GM18861 (cell line): ENCODE results near the gene NHLH2.

Experiments used
- ATAC-seq: cut with Tn5 transposase; IDR thresholded peaks from one replicate; pipeline ENCODE4 v1.9.1; 2021; ENCODE audit not compliant: unreplicated experiment

NHLH2 gene

DNA sequence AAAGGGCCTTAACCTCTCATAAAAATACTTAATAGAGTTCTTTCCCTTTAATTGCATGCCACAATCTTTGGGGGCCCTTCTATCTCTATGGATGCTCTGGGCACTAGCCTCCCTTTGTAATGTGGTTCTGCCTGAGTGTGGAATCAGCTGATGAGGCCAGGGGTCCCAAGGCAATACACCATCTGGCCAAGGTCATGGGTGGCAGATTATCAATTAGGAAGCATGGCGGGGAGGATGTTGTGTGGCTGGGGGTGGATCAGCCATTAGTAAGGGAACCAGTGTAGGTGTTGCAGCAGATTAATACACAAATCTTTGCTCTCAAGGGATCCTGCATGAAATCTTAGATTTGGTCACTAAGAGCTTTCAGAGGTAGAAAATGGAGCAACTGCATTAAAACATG lies 35.3 kb downstream of the NHLH2 start:
- no peak for ATAC-seq

GRCh38 chr1:115802416-115802815 lies 38.5 kb downstream of the NHLH2 start:
- ATAC-seq: no peak

- no peak for ATAC-seq
These were observed 43.4 kb downstream of the NHLH2 start for GRCh38 chr1:115797486-115797885.

DNA sequence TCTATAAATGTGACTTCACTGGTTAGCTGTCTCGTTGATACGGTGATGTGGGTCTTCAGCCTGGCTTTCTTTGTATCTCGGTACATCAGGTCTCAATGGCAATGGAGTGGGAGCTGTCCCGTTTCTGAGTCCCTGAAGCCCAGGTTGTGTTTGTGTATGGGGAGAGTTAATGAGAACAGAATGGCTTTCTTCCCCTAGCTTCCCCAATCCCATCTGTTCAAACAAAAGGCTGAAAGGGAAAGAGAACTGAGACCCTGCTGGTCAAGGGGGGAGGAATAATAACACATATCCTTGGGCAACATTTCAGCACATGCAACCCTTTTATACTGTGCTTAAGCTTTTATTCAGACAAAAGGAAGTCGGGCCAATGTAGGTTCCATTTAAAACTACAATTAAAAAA lies 44.0 kb downstream of the NHLH2 start:
- no peak for ATAC-seq

- ATAC-seq: no peak
These were observed 44.9 kb downstream of the NHLH2 start for GRCh38 chr1:115796036-115796435.

DNA sequence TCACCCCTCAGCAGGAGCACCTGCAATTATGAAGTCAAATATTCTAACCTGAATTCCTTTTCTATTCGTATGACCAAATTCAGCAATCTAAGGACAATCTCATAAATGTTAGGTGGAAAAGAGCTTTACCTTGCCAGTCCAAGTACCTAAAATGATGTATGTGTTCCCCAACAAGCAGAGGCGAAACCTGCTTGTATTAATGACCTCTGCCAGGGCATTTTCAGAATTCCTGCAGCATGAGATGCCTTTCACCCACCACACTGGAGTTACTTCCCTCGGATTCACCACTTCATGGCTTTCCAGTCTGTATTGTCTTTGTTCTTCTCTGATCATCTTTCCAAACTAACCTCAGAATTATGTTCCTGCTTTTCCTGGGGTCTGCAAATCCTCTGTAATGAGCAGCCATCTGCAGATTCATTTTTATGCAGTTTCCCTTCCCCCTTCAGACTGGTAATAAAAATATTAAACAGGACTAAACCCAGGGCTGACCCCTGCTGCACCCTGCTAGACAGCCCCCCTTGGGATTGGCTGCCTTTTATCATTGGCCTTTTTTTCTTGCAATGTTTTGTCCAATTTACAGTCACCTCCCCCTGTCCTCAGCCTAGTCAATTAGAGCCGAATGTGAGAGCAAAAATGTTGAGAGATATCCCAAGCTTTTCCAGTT lies 45.8 kb downstream of the NHLH2 start:
- ATAC-seq: no peak

DNA sequence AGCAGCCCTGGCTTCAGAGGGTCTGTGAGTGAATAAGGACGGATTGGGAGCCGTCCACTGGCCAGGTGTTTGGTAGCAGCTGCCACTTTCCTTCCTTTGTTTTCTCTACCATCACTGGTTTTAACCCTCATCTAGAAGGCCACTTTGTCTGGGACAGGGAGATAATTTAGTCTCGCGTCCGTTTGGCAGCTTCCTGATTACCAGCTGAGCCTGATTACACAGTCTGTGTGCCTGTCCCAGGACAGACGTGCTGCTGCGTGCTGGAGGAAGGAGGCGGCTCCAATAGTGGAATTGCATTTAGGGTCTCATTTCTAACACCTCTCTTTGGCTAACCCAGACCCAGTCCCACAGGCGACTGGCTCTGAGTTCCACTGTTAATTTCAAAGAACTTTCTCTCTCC lies 47.8 kb downstream of the NHLH2 start:
- ATAC-seq: no peak

GRCh38 chr1:115791816-115792215 lies 49.1 kb downstream of the NHLH2 start:
- ATAC-seq: no peak

DNA sequence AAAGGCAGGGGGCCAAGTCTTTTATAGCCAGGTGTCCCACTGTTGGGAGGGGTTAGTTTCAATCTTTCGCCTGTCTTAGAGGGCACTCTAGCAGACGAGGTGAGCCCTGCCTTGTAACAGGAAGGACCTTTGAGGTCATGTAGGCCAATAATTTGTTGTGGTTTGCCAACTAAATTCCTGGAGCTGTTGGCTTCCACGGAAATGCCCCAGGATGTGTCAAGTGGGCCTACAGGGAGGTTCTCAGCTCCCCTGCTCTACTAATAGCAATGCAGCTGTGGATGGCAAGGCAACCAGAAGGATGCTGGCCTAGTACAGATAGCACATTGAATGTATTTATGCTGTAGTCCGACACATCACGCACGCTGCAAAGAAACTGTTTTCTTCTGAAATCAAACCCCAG lies 50.1 kb downstream of the NHLH2 start:
- no peak for ATAC-seq

DNA sequence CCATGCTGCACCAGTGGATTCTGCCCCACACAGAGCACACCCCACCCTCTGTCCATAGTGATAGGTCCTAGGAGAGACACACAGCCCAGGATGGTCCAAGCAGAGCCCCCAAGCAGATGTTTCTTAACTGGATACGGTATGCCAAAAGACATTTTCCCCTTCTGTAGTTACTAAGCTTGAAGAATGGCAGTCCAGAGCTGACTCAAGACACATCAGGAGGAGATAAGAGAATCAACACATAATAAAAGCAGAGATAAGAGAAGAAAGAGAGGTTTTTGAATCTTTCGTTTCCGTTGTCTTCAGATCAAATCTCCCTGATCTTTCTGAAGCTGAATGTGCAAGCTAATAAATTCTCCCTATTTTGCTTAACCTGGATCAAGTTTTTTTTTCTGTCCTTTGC lies 50.6 kb downstream of the NHLH2 start:
- no peak for ATAC-seq
